ENCODE measurements around the gene MELTF. TPM values are rescaled to one million over a fixed set of nuclear protein-coding genes. Genes with fewer than 3 reads are reported as not detected.

Gene MELTF
- 33.5 to 75.3 TPM (median 61.7 TPM) in 5 replicates for total RNA-seq (2022; extraction: Qiagen RNA extraction; ENCODE audit: low read depth)

DNA sequence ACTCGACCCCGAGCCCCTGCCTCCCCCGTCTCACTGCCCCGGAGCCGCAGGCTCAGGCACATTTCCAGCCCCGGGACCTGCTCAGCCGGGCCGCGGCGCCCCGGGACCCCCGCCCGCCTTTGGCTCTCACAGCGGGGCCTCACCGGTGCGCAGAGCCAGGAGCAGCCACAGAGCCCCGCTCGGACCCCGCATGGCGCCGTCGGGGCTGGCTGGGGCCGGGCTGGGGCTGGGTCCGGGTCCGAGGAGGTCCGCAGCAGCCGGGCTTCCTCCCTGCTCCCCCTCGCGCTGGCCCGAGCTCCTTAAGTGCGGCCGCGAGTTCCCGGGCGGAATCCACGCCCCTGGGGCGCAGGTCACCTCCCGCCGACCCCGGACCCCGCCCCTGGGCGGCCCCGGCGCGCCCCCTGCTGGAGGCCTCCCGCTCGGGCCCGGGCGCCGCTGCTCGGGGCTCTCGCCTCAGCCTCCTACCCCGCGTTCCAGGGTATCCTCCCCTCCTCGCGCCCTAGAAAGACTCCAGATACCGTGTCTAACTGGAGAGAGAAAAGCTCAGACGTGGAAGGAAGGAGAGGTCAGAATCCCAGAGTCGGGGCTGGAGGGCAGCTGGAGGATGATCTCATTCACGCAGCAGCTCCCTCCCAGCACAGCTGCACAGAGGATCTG lies at the start of gene MELTF:
TSS of gene MELTF (minus strand) at position 307 of the 657 bp plus-strand sequence. CDS start at position 192, 115 bp downstream.

DNA sequence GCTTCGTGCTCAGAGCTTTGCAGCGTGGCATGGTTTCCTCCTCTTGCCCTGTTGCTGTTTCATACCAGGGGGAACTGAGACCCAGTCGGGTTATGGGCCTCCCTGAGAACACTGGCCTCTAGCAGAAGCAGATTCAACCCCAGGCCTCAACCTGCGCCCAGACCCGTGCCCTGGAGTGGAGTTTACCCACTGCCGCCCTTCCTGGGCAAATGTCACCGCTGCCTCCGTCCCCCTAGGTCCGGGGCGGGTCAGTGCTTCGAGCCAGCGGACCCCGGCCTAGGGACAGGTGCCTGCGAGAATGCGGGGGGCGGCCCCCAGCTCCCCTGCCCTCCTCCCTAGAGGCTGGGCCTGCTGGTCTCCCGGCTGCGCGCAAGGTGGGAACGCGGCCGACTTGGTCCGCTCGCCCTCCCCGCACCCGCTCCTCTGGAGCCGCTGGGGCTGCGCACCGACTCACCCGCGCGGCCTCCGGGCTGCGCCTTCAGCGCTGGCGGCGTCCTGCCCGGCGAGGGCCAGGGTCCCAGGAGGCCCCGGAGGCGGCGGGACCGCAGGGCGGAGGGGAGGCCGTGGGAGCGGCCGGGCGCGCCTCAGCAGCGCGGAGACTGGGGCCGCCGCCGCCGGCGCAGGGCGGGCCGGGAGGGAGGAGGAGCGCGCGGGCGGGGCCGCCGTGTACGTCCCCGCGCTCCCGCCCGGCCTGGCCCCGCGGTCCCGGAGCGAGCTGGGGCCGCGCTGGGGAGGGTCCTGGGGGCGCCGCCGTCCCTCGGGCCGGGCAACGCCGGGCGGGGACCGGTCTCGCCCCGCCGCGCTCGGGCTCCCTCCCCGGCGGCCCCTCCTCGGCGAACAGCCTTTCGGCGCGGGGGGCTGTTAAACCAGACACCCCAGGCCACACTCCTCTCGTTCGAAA lies 61.1 kb downstream of the MELTF start, which contains the start of gene PIGZ:
TSS of gene PIGZ (minus strand) at position 601 of the 901 bp plus-strand sequence. CDS start 16,802 bp downstream, outside the sequence.

Other genes with a start within 250 kb of the MELTF start
- gene SENP5, start 161.9 kb downstream of the MELTF start, total RNA-seq (2022; extraction: Qiagen RNA extraction; ENCODE audit: low read depth), result 4.5 to 7.9 TPM (median 6.4 TPM) in 5 replicates
- gene NCBP2, start 87.3 kb downstream of the MELTF start, total RNA-seq (2022; extraction: Qiagen RNA extraction; ENCODE audit: low read depth), result 36.6 to 58.9 TPM (median 44.4 TPM) in 5 replicates
- gene PIGZ, start 61.0 kb downstream of the MELTF start, total RNA-seq (2022; extraction: Qiagen RNA extraction; ENCODE audit: low read depth), result 1.0 to 1.7 TPM (median 1.4 TPM) in 5 replicates

All from A549 treated with ZK216348 at 1 μM for 4 hours (cell line).